ENCODE data around the gene MAP3K14. TPM values are rescaled to one million over a fixed set of nuclear protein-coding genes. Genes with fewer than 3 reads are reported as not detected.

MAP3K14 gene
- total RNA-seq, 4 donors from 2014 or later, result 3.7 to 14.7 (median 6.7) TPM

GRCh38 chr17:45222289-45222995 lies 94.4 kb downstream of the MAP3K14 start:
- intact Hi-C loops (cut with DNase I), result loop anchor here (5.0 kb wide), 1 partner anchor 50 kb away; no protein-coding TSS in a partner anchor
- no peak for DNase-seq
- no peaks in the 10 kb centered on the region for H3K36me3 ChIP-seq
- H3K4me3 ChIP-seq, result peak overlapping the region; percentile 33 to 70 (median 50)
- peaks cover 12 to 85% (median 30%) of the 10 kb centered on the region in 3 donors for H3K4me1 ChIP-seq
- WGBS, 2 donors, result 21 to 30% methylated on average over 2 to 8 of the region's 33 CpGs
- no peaks in the 10 kb centered on the region for H3K9me3 ChIP-seq
- H3K27me3 ChIP-seq, result peaks cover 0 to 36% (median 3%) of the 10 kb centered on the region in 4 donors
- H3K27ac ChIP-seq, result peak overlapping the region; percentile 70 to 95 (median 84)
- TF ChIP-seq CTCF (IDR thresholded peaks at IDR 0.05), result no peak

- TF ChIP-seq POLR2A (IDR thresholded peaks at IDR 0.05), result no peak
- TF ChIP-seq CTCF (IDR thresholded peaks at IDR 0.05), result no peak
- intact Hi-C loops (cut with DNase I), result loop anchor here (5.0 kb wide), 1 partner anchor 50 kb away; no protein-coding TSS in a partner anchor
- Histone ChIP-seq H3K27me3 (peaks cover 0 to 36% (median 3%) of the 10 kb centered on the region in 4 donors), H3K4me3 (peak overlapping the region; percentile 33 to 70 (median 50)), H3K4me1 (peaks cover 8 to 81% (median 25%) of the 10 kb centered on the region in 3 donors), H3K9me3 (no peaks in the 10 kb centered on the region), H3K27ac (peak overlapping the region; percentile 70 to 95 (median 84)), H3K36me3 (no peaks in the 10 kb centered on the region)
- no peak for DNase-seq
- no CpG with 5 or more reads among the region's 38 CpGs for WGBS, 2 donors
Observed at GRCh38 chr17:45222014-45222288, 94.9 kb downstream of the MAP3K14 start.

GRCh38 chr17:45221081-45222013 lies 95.5 kb downstream of the MAP3K14 start, which contains the start of gene FMNL1:
Gene FMNL1, plus strand, starts transcription at chr17:45221885. Its CDS starts 240 bp downstream, at chr17:45222125.
- H3K27me3 ChIP-seq, result peaks cover 0 to 36% (median 3%) of the 10 kb centered on the region in 4 donors
- no peaks in the 10 kb centered on the region for H3K9me3 ChIP-seq
- H3K4me3 ChIP-seq, result peak within 1 kb of the TSS; percentile 33 to 70 (median 50)
- peak within 1 kb of the TSS; percentile 70 to 95 (median 84) for H3K27ac ChIP-seq
- no peak for DNase-seq
- H3K4me1 ChIP-seq, result peaks cover 4 to 74% (median 23%) of the 10 kb centered on the region in 3 donors
- 9 to 13% methylated on average over 5 to 22 of the region's 98 CpGs for WGBS, 2 donors
- TF ChIP-seq POLR2A (IDR thresholded peaks at IDR 0.05) (peak in 1 of 4 donors; percentile 61), CTCF (IDR thresholded peaks at IDR 0.05) (no peak)
- intact Hi-C loops (cut with DNase I), result loop anchor here (5.0 kb wide), 1 partner anchor 51 kb away; no protein-coding TSS in a partner anchor
- H3K36me3 ChIP-seq, result no peaks in the 10 kb centered on the region

- no peak for DNase-seq
- H3K4me1 ChIP-seq, result peaks cover 4 to 64% (median 23%) of the 10 kb centered on the region in 3 donors
- no peak overlapping the region for H3K27ac ChIP-seq
- no peak overlapping the region for H3K4me3 ChIP-seq
- H3K9me3 ChIP-seq, result no peaks in the 10 kb centered on the region
- H3K36me3 ChIP-seq, result no peaks in the 10 kb centered on the region
- H3K27me3 ChIP-seq, result peaks cover 0 to 36% (median 3%) of the 10 kb centered on the region in 4 donors
- TF ChIP-seq CTCF (IDR thresholded peaks at IDR 0.05) (no peak), POLR2A (IDR thresholded peaks at IDR 0.05) (no peak)
- intact Hi-C loops (cut with DNase I), result loop anchor here (5.0 kb wide), 1 partner anchor 52 kb away; no protein-coding TSS in a partner anchor
- 87% methylated on average over 2 to 3 of the region's 3 CpGs for WGBS, 2 donors
Observed at GRCh38 chr17:45220079-45220478, 96.7 kb downstream of the MAP3K14 start.

Measured in esophagus squamous epithelium (tissue), 5 donors.